IPS-18a (cell line): Measurements from ENCODE around the gene NR3C2.
"Not testable (repeated sequence)": the region's sequence is repeated elsewhere in the genome, so short reads cannot be mapped to it uniquely, and the experiment has no call there.

Experiments
- H3K27ac ChIP-seq: one replicate; pipeline ENCODE4 v1.5.1; 2013; ENCODE audit warnings: low read length
- H3K27me3 ChIP-seq: one replicate; pipeline ENCODE4 v1.6.1; 2013; ENCODE audit warnings: mild to moderate bottlenecking, low read length; ENCODE audit not compliant: control insufficient read depth, insufficient read depth
- H3K36me3 ChIP-seq: one replicate; pipeline ENCODE4 v1.6.1; 2013; ENCODE audit warnings: low read depth, low read length; ENCODE audit not compliant: control insufficient read depth
- H3K4me1 ChIP-seq: one replicate; pipeline ENCODE4 v1.6.1; 2013; ENCODE audit warnings: low read depth, low read length; ENCODE audit not compliant: control insufficient read depth
- H3K4me3 ChIP-seq: one replicate; pipeline ENCODE4 v1.5.1; 2013; ENCODE audit warnings: low read length
- H3K9ac ChIP-seq: one replicate; pipeline ENCODE4 v1.6.1; 2013; ENCODE audit warnings: mild to moderate bottlenecking, low read length, moderate library complexity
- H3K9me3 ChIP-seq: one replicate; pipeline ENCODE4 v1.6.1; 2013; ENCODE audit warnings: low read depth, low read length; ENCODE audit not compliant: control insufficient read depth

Gene NR3C2

DNA sequence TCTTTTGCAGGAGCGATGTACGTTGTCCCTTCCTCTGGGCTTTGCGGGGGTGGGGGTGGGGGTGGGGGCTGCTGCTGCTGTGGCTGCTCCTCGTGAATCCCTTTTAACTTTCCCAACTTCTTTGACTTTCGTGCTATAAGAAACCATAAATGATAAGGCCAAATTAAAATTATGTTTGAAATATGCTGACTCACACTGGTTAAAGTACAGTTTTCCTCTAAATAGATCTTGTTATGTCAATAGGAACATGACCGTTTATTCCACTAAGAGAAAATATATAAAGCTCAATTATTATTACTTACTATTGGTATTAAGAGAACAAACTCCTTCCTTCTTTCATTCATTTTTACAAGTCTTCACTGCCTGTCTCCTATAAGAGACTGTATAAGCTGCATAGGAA is 287.4 kb downstream of the NR3C2 start:
- Histone ChIP-seq H3K9ac (no peak overlapping the region), H3K27ac (no peak overlapping the region), H3K36me3 (no peaks in the 10 kb centered on the region), H3K9me3 (no peaks in the 10 kb centered on the region), H3K4me1 (peaks cover 7% of the 10 kb centered on the region), H3K27me3 (no peaks in the 10 kb centered on the region), H3K4me3 (no peak overlapping the region)

DNA sequence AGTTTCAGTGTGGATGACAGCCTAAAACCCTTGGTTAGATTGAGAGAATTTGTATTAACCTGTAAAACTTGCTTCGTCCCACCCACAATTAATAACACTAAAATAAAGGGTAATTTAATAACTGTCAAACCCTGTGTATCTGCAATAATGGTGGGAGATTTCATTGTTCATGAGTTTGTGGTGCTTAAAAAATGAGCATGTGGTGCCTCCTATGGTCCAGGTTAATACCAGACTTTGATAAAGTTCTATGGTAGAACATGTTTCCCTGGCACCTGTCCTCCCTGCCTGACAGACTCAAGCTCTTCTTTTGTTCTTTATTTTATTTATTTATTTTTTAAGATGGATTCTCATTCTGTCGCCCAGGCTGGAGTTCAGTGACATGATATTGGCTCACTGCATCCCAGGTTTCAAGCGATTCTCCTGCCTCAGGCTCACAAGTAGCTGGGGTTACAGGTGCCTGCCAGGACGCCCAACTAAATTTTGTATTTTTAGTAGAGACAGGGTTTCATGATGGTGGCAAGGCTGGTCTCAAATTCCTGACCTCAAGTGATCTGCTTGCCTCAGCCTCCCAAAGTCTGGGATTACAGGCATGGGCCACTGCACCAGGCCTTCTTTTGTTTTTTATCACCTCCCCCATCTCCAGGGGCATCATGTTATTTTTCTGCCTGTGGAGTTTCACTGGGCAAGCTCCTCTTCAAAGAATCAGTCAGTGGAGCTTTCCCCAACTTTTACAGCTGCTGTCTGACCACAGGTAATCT is 289.2 kb downstream of the NR3C2 start:
- no peak overlapping the region for H3K27ac ChIP-seq
- no peak overlapping the region for H3K9ac ChIP-seq
- no peaks in the 10 kb centered on the region for H3K36me3 ChIP-seq
- no peak overlapping the region for H3K4me3 ChIP-seq
- H3K27me3 ChIP-seq, result no peaks in the 10 kb centered on the region
- H3K4me1 ChIP-seq, result peaks cover 7% of the 10 kb centered on the region
- no peaks in the 10 kb centered on the region for H3K9me3 ChIP-seq

DNA sequence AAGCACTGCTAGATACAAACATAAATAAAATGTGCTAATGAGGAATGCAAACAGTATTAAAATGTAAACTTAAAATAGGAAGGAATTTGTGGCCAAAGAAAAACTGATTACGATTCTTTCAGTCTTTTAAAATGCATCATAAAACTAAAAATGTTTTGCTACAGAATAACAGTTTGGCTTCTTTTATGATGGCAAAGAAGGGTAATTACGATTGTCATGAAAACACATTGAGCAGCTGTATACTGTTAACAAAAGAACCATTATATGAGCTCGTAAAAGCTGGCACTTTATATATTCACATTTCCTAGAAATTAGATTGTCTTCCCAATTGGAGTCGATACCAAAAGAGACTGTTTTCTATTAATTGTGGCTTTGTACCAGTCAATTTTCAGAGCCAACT is 290.4 kb downstream of the NR3C2 start:
- Histone ChIP-seq H3K36me3 (no peaks in the 10 kb centered on the region), H3K27ac (no peak overlapping the region), H3K9ac (no peak overlapping the region), H3K4me3 (no peak overlapping the region), H3K4me1 (peaks cover 7% of the 10 kb centered on the region), H3K27me3 (no peaks in the 10 kb centered on the region), H3K9me3 (no peaks in the 10 kb centered on the region)

DNA sequence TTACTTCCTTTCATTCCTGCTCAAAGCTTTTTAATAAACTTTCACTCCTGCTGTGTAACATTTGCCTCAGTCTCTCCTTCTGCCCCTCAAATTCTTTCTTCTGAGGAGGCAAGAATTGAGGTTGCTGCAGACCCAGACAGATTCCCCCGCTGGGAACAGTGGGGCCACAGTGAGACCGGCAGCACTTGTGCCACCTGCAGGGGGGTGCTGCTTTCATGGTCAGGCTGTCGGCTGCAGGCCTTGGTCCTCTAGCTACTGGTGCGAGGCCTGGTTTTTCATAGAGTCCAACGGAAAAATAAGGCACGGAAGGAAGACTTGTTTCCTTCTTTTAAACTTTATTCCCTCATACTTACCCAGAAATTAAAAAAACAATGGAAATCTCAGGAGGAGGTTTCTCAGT is 296.7 kb downstream of the NR3C2 start:
- no peak overlapping the region for H3K27ac ChIP-seq
- no peaks in the 10 kb centered on the region for H3K27me3 ChIP-seq
- H3K9ac ChIP-seq, result no peak overlapping the region
- no peak overlapping the region for H3K4me3 ChIP-seq
- H3K36me3 ChIP-seq, result no peaks in the 10 kb centered on the region
- no peaks in the 10 kb centered on the region for H3K4me1 ChIP-seq
- no peaks in the 10 kb centered on the region for H3K9me3 ChIP-seq

DNA sequence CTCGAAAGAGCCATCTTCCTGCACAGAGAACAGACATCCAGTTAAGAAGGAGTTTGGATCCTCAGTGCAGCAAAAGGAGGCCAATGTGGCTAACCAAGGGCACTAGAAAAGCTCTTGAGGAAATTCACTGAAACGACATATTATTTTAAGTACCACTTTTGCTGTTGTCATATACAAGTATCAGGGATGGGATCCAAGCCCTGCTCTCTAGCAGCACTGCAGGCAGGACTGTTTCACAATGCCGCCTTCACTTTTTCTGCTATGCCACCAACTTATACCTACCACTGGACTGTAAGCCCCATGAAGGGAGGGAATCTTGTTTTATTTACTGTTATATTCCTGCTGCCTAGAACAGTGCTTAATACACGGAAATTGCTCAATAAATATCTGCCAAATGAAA is 299.0 kb downstream of the NR3C2 start:
- Histone ChIP-seq H3K36me3 (no peaks in the 10 kb centered on the region), H3K27ac (no peak overlapping the region), H3K9me3 (no peaks in the 10 kb centered on the region), H3K9ac (no peak overlapping the region), H3K4me1 (no peaks in the 10 kb centered on the region), H3K4me3 (no peak overlapping the region), H3K27me3 (no peaks in the 10 kb centered on the region)

DNA sequence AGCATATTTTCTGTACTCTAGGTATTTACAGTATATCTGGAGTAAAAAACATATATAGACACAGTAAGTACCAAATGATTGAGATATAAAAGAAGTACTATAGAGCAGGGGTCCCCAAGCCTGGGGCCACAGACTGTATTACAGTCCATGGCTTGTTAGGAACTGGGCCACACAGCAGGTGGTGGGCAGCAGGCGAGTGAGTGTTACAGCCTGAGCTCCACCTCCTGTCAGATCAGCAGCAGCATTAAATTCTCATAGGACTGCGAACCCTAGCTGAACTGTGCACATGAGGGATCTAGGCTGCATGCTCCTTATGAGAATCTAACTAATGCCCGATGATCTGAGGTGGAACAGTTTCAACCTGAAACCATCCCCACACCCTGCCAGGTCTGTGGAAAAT is 300.7 kb downstream of the NR3C2 start:
- H3K9ac ChIP-seq, result no peak overlapping the region
- no peaks in the 10 kb centered on the region for H3K36me3 ChIP-seq
- H3K9me3 ChIP-seq, result no peaks in the 10 kb centered on the region
- no peak overlapping the region for H3K4me3 ChIP-seq
- no peaks in the 10 kb centered on the region for H3K4me1 ChIP-seq
- no peak overlapping the region for H3K27ac ChIP-seq
- no peaks in the 10 kb centered on the region for H3K27me3 ChIP-seq

DNA sequence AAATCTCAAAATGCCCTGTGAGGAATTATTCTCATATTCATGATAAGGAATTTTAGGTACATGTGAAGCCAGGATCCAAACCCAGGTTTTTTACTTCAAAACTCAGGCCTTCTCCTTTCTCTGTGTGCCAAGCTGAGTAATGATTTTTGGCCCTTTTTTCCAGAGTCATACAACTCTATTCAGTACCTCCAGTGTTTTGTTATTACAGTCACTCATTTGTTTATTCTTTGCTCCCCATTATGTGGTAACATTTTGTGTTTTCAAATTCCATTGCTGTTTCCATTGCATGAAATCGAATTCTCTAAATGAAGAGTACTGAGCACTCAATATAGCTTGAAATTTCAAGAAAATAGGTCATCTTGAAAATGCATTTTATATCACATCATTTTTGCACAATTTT is 315.4 kb downstream of the NR3C2 start:
- Histone ChIP-seq H3K9ac (no peak overlapping the region), H3K4me3 (no peak overlapping the region), H3K36me3 (no peaks in the 10 kb centered on the region), H3K27ac (no peak overlapping the region), H3K9me3 (peaks cover 5% of the 10 kb centered on the region), H3K27me3 (no peaks in the 10 kb centered on the region), H3K4me1 (no peaks in the 10 kb centered on the region)

DNA sequence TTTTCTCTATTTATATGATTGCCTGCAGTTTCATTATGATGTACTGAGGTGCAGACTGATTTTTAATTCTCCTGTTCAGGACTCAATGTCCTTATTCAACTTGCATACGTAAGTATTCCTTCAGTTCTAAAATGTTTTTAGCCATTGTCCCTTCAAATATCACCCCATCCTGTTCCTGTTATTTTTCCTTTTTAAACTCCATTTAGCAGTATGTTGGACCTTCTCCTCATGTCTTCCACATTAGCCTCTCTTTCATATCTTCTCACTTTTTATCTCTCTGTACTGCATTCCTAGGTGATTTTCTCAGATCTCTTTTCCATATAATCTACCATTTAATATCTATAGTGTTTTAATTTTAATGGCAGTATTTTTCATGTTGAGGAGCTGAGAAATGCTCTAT is 317.7 kb downstream of the NR3C2 start:
- H3K9me3 ChIP-seq, result peaks cover 5% of the 10 kb centered on the region
- no peaks in the 10 kb centered on the region for H3K27me3 ChIP-seq
- no peaks in the 10 kb centered on the region for H3K36me3 ChIP-seq

DNA sequence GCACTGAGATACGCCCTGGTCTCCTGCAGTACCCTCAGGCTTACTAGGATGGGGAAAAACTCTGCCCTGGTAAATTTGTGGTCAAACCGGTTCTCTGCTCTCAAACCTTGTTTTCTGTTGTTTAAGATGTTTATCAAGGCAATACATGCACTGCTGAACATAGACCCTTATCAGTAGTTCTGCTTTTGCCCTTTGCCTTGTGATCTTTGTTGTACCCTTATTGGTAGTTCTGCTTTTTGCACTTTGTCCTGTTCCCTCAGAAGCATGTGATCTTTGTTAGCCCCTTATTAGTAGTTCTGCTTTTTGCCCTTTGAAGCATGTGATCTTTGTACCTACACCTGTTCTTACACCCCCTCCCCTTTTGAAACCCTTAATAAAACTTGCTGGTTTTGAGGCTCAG is 319.1 kb downstream of the NR3C2 start:
- H3K27ac ChIP-seq, H3K27me3 ChIP-seq, H3K4me3 ChIP-seq, H3K36me3 ChIP-seq, H3K9ac ChIP-seq, H3K9me3 ChIP-seq, H3K4me1 ChIP-seq: not testable (repeated sequence)

More for the DNA sequence above, 317.7 kb downstream of the NR3C2 start:
- Histone ChIP-seq H3K4me3 (no peak overlapping the region), H3K4me1 (no peaks in the 10 kb centered on the region), H3K9ac (no peak overlapping the region), H3K27ac (no peak overlapping the region)

DNA sequence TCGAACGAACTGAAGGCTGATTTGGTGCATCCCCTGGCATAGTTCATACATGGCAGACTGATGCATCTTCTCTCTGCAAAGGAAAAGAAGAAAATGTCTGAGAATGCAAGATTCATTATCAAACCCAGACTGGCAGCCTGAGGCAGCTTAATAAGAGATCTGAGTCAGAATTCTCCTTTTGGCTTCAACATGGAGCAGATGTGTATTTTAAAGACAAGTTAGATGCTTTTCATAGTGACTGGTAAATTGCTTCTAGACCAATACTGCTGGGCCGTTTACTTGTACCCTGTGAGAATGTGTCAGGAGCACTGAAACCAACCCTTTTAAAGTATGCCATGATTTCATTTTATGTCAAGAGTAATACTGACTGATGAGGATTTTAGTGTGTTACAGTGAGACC is 322.0 kb downstream of the NR3C2 start:
- peaks cover 18% of the 10 kb centered on the region for H3K4me1 ChIP-seq
- H3K36me3 ChIP-seq, result no peaks in the 10 kb centered on the region
- H3K9ac ChIP-seq, result no peak overlapping the region
- no peak overlapping the region for H3K27ac ChIP-seq
- H3K4me3 ChIP-seq, result no peak overlapping the region
- H3K27me3 ChIP-seq, result no peaks in the 10 kb centered on the region
- peaks cover 5% of the 10 kb centered on the region for H3K9me3 ChIP-seq

DNA sequence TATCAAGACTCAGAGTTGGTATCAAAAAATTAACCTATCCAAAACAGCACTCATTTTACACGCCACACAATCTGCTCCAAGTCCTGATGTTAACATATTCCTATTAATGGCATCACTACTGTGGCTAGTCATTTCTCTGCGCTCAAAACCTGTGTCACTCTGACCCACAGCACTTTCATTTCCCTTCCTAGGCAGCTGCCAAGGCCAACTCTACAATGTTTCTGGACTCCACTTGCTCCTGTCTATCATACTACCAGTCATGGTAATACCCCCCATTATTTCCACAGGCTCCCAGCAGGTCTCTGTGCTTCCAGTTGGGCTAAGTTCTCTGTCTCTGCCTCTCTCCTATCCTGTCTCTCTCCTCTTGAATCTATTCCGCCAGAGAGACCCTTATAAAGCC is 323.6 kb downstream of the NR3C2 start:
- no peak overlapping the region for H3K9ac ChIP-seq
- no peaks in the 10 kb centered on the region for H3K36me3 ChIP-seq
- H3K27me3 ChIP-seq, result no peaks in the 10 kb centered on the region
- no peak overlapping the region for H3K4me3 ChIP-seq
- no peaks in the 10 kb centered on the region for H3K9me3 ChIP-seq
- peaks cover 27% of the 10 kb centered on the region for H3K4me1 ChIP-seq
- no peak overlapping the region for H3K27ac ChIP-seq

DNA sequence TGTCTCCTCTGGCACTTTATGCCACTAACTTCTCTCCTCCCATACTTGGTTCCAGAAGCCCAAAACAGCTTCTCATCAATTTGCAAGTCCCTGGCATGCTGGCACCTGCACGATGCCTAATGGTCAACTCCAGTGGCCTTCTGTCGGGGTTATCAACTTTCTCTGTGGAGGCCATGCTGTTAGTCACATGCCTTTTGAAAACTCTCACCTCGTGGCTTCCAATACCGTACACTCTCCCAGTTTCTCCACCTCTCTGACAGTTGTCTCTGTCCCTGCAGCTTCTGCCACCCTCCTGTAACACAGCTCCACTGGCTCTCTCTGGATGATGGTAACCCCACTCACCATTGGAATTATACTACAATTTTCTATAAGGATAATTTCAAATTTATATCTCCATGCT is 324.0 kb downstream of the NR3C2 start:
- H3K36me3 ChIP-seq, result no peaks in the 10 kb centered on the region
- H3K9me3 ChIP-seq, result no peaks in the 10 kb centered on the region
- H3K9ac ChIP-seq, result no peak overlapping the region
- H3K4me3 ChIP-seq, result no peak overlapping the region
- no peaks in the 10 kb centered on the region for H3K27me3 ChIP-seq
- peaks cover 27% of the 10 kb centered on the region for H3K4me1 ChIP-seq
- H3K27ac ChIP-seq, result no peak overlapping the region
